Loucy (cell line): ENCODE results near the gene PAQR3.

Experiments
- H2AFZ ChIP-seq: fragments of 200-600 bp; sonication (generic); 2 replicates; pipeline ENCODE4 v1.6.0; 2016; ENCODE audit warnings: antibody characterized with exemption, mild to moderate bottlenecking, low read length, moderate library complexity
- H3F3A ChIP-seq: fragments of 200-600 bp; 2 replicates; pipeline ENCODE4 v1.6.0; 2016; ENCODE audit warnings: antibody characterized with exemption, low read depth, mild to moderate bottlenecking
- H3K27me3 ChIP-seq: fragments of 200-600 bp; sonication (generic); 2 replicates; pipeline ENCODE4 v1.6.1; 2014; ENCODE audit warnings: low read length, mild to moderate bottlenecking; ENCODE audit not compliant: insufficient read depth, poor library complexity, severe bottlenecking
- H3K36me3 ChIP-seq: fragments of 200-600 bp; sonication (generic); 2 replicates; pipeline ENCODE4 v1.6.1; 2016; ENCODE audit warnings: low read length; ENCODE audit not compliant: insufficient read depth
- H3K4me1 ChIP-seq: fragments of 200-600 bp; sonication (generic); 2 replicates; pipeline ENCODE4 v1.5.1; 2014; ENCODE audit warnings: low read length, mild to moderate bottlenecking; ENCODE audit not compliant: insufficient read depth, poor library complexity, severe bottlenecking
- H3K4me2 ChIP-seq: fragments of 200-600 bp; sonication (generic); 2 replicates; pipeline ENCODE4 v1.6.0; 2014; ENCODE audit warnings: antibody characterized with exemption, low read length, low read depth, mild to moderate bottlenecking; ENCODE audit not compliant: poor library complexity, severe bottlenecking
- H3K4me3 ChIP-seq: fragments of 200-600 bp; sonication (generic); 2 replicates; pipeline ENCODE4 v1.5.1; 2014; ENCODE audit warnings: low read length, mild to moderate bottlenecking, mixed read lengths; ENCODE audit not compliant: poor library complexity, severe bottlenecking
- H3K79me2 ChIP-seq: fragments of 200-600 bp; sonication (generic); 2 replicates; pipeline ENCODE4 v1.6.1; 2014; ENCODE audit warnings: low read length; ENCODE audit not compliant: insufficient read depth
- H3K9ac ChIP-seq: fragments of 200-600 bp; sonication (generic); 2 replicates; pipeline ENCODE4 v1.6.0; 2014; ENCODE audit warnings: mild to moderate bottlenecking, low read depth, low read length, moderate library complexity; ENCODE audit not compliant: poor library complexity, severe bottlenecking
- H3K9me2 ChIP-seq: fragments of 200-600 bp; sonication (generic); replicated peaks from 2 replicates; pipeline ENCODE4 v1.6.1; 2016; ENCODE audit warnings: low read depth, low read length, mixed read lengths
- H3K9me3 ChIP-seq: fragments of 200-600 bp; sonication (generic); 2 replicates; pipeline ENCODE4 v1.6.1; 2014; ENCODE audit warnings: mild to moderate bottlenecking, antibody characterized with exemption, low read length, low read depth; ENCODE audit not compliant: insufficient read depth
- H4K20me1 ChIP-seq: fragments of 200-600 bp; sonication (generic); 2 replicates; pipeline ENCODE4 v1.6.0; 2014; ENCODE audit warnings: antibody characterized with exemption, low read length, mild to moderate bottlenecking; ENCODE audit not compliant: insufficient read depth, poor library complexity, severe bottlenecking
- EZH2phosphoT487 ChIP-seq: fragments of 200-600 bp; IDR thresholded peaks from 2 replicates; pipeline ENCODE4 v1.6.1; 2018; ENCODE audit warnings: antibody characterized with exemption, mild to moderate bottlenecking, moderate library complexity, borderline replicate concordance
- TF ChIP-seq, protein P1 (sequence below): fragments of 200-600 bp; sonication (generic); conservative IDR thresholded peaks from 2 replicates; pipeline ENCODE4 v1.5.1; 2014; ENCODE audit warnings: mild to moderate bottlenecking, antibody characterized with exemption, low read length

The PAQR3 gene

DNA sequence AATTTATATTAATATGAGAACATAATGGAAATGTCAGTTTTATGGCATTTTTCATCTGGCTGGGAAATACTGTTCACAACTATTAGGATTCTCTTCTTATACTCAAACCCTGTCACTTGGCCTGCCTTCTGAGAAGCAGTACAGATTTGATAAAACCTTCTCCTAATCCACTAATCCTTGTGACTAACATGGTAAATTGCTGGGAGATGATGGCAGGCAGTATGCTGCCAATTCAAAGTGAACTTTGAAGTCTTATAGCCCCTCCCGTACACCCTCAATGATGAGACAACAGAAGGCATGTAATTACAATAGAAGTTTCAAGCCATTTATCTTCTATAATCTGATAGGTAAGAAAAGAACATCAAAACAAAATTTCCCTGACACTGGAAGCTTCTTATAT lies 36.9 kb downstream of the PAQR3 start:
- H3K4me2 ChIP-seq: no peak overlapping the region
- no peaks in the 10 kb centered on the region for H4K20me1 ChIP-seq
- TF ChIP-seq EZH2phosphoT487: no peak
- TF ChIP-seq, protein P1, sequence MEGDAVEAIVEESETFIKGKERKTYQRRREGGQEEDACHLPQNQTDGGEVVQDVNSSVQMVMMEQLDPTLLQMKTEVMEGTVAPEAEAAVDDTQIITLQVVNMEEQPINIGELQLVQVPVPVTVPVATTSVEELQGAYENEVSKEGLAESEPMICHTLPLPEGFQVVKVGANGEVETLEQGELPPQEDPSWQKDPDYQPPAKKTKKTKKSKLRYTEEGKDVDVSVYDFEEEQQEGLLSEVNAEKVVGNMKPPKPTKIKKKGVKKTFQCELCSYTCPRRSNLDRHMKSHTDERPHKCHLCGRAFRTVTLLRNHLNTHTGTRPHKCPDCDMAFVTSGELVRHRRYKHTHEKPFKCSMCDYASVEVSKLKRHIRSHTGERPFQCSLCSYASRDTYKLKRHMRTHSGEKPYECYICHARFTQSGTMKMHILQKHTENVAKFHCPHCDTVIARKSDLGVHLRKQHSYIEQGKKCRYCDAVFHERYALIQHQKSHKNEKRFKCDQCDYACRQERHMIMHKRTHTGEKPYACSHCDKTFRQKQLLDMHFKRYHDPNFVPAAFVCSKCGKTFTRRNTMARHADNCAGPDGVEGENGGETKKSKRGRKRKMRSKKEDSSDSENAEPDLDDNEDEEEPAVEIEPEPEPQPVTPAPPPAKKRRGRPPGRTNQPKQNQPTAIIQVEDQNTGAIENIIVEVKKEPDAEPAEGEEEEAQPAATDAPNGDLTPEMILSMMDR: no peak

DNA sequence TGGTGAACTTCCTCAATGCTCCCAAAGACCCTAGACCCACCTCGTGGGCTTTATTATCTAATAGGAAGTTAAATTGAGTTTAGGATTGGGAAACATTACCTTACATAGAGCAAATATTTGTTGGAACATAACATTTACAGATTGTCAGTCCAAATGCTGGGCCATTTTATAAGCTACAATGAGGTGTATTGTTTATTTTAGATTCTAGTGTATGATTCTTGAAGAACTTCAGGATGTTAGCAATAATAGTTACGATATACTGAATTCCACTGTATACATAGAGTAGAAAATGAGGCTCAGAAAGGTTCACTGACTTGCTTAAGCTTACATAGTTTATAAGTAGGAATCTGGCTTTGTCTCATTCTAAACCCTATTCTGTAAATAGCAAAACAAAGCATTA lies 37.4 kb downstream of the PAQR3 start:
- H3K9me3 ChIP-seq: no peaks in the 10 kb centered on the region
- H3K27me3 ChIP-seq: no peaks in the 10 kb centered on the region
- H3K4me2 ChIP-seq: no peak overlapping the region
- H3K9me2 ChIP-seq: no peaks in the 10 kb centered on the region
- H3K79me2 ChIP-seq: no peaks in the 10 kb centered on the region
- H3F3A ChIP-seq: no peaks in the 10 kb centered on the region
- H3K9ac ChIP-seq: no peak overlapping the region
- no peak overlapping the region for H3K4me3 ChIP-seq
- TF ChIP-seq, protein P1: no peak
- no peak for TF ChIP-seq EZH2phosphoT487
- no peak overlapping the region for H2AFZ ChIP-seq
- H3K36me3 ChIP-seq: peaks cover 3% of the 10 kb centered on the region; the same call in 1 of the 2 replicates
- no peaks in the 10 kb centered on the region for H3K4me1 ChIP-seq
- no peaks in the 10 kb centered on the region for H4K20me1 ChIP-seq

More for the DNA sequence above, 36.9 kb downstream of the PAQR3 start:
- H3K4me3 ChIP-seq: no peak overlapping the region
- no peaks in the 10 kb centered on the region for H3K9me3 ChIP-seq
- H3F3A ChIP-seq: no peaks in the 10 kb centered on the region
- no peaks in the 10 kb centered on the region for H3K4me1 ChIP-seq
- no peaks in the 10 kb centered on the region for H3K79me2 ChIP-seq
- H3K36me3 ChIP-seq: peaks cover 3% of the 10 kb centered on the region; the same call in 1 of the 2 replicates
- no peak overlapping the region for H2AFZ ChIP-seq
- H3K9me2 ChIP-seq: no peaks in the 10 kb centered on the region
- no peak overlapping the region for H3K9ac ChIP-seq
- H3K27me3 ChIP-seq: no peaks in the 10 kb centered on the region

DNA sequence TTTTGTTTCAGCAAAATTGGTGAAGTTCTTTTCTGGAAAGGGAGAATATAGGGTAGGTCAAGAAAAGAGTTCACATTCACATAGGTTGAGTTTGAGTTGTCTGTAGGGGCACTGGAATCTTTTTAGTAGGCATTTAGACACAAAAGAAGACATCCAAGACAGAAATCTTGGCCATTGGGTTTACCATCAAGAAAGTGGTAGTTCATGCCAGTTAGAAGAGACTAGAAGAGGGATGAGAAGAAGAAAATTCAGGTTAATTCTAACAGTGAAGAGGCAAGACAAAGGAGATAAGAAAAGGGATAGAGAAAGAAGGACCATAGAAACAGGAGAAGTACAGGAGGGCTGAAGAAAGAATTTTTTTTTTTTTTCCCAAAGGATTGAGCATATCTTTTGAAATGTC lies 39.9 kb downstream of the PAQR3 start:
- Histone ChIP-seq H3F3A (no peaks in the 10 kb centered on the region), H3K36me3 (peaks cover 20% of the 10 kb centered on the region), H2AFZ (no peak overlapping the region), H3K9ac (no peak overlapping the region), H3K9me2 (no peaks in the 10 kb centered on the region), H4K20me1 (no peaks in the 10 kb centered on the region), H3K27me3 (no peaks in the 10 kb centered on the region), H3K79me2 (no peaks in the 10 kb centered on the region), H3K9me3 (no peaks in the 10 kb centered on the region), H3K4me2 (no peak overlapping the region), H3K4me1 (no peaks in the 10 kb centered on the region), H3K4me3 (no peak overlapping the region)
- TF ChIP-seq EZH2phosphoT487: no peak
- TF ChIP-seq, protein P1: no peak
